ENCODE measurements around the gene MGAT4B. TPM values are rescaled to one million over a fixed set of nuclear protein-coding genes. Genes with fewer than 3 reads are reported as not detected.
A peak's percentile ranks its signal among the peaks of the same experiment; 100 is the strongest.

Gene MGAT4B
- total RNA-seq, 4 donors from 2014 or later, result 28.3 to 86.0 (median 61.4) TPM

DNA sequence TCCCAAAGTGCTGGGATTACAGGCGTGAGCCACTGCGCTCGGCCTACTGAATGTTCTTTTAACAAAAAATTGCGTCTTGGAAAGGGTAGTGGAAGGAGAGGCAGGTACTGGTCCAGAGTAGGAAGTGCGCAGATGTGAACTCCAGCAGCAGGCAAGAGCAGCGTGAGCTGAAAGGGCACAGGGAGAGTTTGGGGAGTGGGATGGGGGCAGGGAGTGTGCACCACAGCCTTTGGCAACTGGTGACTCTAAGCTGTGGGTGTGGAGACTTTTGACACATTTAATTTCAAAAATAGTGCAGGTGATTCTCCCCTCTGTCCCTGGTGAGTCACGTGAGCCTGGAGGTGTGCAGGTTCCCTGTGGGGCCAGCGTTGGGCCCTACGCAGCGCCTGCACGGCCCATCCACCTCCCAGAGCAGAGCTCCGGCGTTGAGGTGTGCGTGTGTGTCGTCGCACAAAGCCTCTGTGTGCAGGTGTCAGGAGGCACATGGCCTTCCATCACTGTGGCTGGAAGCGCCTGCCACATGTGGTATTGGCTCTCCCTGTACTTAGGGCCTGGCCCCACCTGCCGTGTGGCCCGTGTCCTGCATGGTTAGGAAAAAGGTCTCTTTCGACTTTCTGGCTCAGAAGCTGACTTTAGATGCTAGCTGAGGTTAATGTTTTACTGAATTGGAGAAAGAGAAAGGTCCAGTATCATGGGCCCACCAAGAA lies 25.5 kb upstream of the MGAT4B start:
- no peaks in the 10 kb centered on the region for H3K9me3 ChIP-seq
- DNase-seq, result no peak
- TF ChIP-seq, protein P1, sequence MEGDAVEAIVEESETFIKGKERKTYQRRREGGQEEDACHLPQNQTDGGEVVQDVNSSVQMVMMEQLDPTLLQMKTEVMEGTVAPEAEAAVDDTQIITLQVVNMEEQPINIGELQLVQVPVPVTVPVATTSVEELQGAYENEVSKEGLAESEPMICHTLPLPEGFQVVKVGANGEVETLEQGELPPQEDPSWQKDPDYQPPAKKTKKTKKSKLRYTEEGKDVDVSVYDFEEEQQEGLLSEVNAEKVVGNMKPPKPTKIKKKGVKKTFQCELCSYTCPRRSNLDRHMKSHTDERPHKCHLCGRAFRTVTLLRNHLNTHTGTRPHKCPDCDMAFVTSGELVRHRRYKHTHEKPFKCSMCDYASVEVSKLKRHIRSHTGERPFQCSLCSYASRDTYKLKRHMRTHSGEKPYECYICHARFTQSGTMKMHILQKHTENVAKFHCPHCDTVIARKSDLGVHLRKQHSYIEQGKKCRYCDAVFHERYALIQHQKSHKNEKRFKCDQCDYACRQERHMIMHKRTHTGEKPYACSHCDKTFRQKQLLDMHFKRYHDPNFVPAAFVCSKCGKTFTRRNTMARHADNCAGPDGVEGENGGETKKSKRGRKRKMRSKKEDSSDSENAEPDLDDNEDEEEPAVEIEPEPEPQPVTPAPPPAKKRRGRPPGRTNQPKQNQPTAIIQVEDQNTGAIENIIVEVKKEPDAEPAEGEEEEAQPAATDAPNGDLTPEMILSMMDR (IDR thresholded peaks at IDR 0.05 in 4 of 5, conservative IDR thresholded peaks at IDR 0.05 in 1 of 5), result no peak
- TF ChIP-seq POLR2A (IDR thresholded peaks at IDR 0.05), result no peak
- peak in 1 of 2 donors; percentile 1 for ATAC-seq
- no peaks in the 10 kb centered on the region for H3K27me3 ChIP-seq
- in situ Hi-C loops (cut with MboI; ENCODE audit: low sequenced_read_pairs in 4 of 4) (no loop called here), intact Hi-C loops (cut with DNase I; ENCODE audit: low total_unique reads) (loop anchor here (5.0 kb wide), 1 partner anchor 1360 kb away; no protein-coding TSS in a partner anchor)
- H3K27ac ChIP-seq, result peak overlapping the region; percentile 61 to 100 (median 71)
- peaks cover 37 to 53% of the 10 kb centered on the region in 2 donors for H3K4me1 ChIP-seq
- H3K36me3 ChIP-seq, result peaks cover 19 to 90% of the 10 kb centered on the region in 2 donors
- no peak overlapping the region for H3K4me3 ChIP-seq

DNA sequence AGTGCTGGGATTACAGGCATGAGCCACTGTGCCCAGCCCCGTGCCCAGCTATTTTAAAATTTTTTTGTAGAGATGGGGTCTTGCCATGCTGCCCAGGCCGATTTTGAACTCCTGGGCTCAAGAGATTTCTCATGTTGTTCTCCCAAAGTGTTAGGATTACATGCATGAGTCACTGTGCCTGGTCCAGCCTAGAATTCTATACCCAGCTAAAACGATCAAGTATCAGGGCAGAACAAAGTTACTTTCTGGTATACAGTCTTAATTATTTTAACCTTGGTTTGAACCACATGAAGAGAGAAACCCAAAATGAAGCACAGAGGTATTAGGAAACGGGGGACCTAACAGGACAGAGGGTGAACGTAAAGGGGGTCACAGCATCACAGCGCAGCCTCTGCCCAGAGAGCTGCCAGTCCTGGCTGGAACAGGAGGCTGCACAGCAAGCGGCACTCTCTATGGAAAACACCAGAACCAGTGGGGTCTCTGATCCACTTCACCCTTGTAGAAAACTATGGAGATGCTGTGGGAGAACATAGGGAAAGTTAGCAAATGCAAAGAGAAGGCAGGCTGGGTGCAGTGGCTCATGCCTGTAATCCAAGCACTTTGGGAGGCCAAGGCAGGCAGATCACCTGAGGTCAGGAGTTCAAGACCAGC lies 24.3 kb upstream of the MGAT4B start:
- H3K9me3 ChIP-seq, result no peaks in the 10 kb centered on the region
- peak overlapping the region; percentile 61 to 100 (median 71) for H3K27ac ChIP-seq
- DNase-seq, result no peak
- no peak for TF ChIP-seq POLR2A (IDR thresholded peaks at IDR 0.05)
- TF ChIP-seq, protein P1 (IDR thresholded peaks at IDR 0.05 in 4 of 5, conservative IDR thresholded peaks at IDR 0.05 in 1 of 5), result no peak
- H3K4me3 ChIP-seq, result no peak overlapping the region
- H3K27me3 ChIP-seq, result no peaks in the 10 kb centered on the region
- peaks cover 19 to 91% of the 10 kb centered on the region in 2 donors for H3K36me3 ChIP-seq
- ATAC-seq, result no peak
- H3K4me1 ChIP-seq, result peaks cover 26 to 53% of the 10 kb centered on the region in 2 donors
- in situ Hi-C loops (cut with MboI; ENCODE audit: low sequenced_read_pairs in 4 of 4), result no loop called here
- intact Hi-C loops (cut with DNase I; ENCODE audit: low total_unique reads), result loop anchor here (5.0 kb wide), 1 partner anchor 1361 kb away; no protein-coding TSS in a partner anchor

DNA sequence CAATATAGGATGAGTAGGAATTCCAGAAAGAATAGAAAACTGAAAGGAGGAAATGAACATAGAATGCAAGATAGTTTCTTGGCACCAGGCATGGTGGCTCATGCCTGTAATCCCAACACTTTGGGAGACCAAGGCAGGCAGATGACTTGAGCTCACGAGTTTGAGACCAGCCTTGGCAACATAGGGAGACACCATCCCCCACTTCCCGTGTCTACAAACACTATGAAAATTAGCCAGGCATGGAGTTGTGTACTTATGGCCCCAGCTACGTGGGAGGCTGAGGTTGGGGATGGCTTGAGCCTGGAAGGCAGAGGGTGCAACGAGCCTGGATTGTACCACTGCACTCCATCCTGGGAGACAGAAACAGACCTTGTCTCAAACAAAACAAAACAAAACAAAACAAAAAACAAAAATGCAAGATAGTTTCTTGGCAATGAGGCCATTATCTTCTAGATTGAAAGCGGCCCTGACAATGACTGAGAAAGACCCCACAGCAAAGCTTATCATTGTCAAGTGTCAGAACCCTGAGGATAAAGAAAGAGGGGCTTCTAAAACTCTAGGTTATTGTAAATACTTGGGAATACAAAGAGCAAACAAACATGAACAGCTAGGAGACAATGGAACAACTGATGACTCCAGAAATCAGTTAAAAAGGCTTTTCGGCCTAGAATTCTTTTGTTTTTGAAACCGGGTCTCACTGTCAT lies 23.2 kb upstream of the MGAT4B start:
- in situ Hi-C loops (cut with MboI; ENCODE audit: low sequenced_read_pairs in 4 of 4), result no loop called here
- peaks cover 19 to 93% of the 10 kb centered on the region in 2 donors for H3K36me3 ChIP-seq
- DNase-seq, result no peak
- peak in 1 of 2 donors; percentile 24 for ATAC-seq
- no peaks in the 10 kb centered on the region for H3K27me3 ChIP-seq
- peak overlapping the region; percentile 61 to 100 (median 71) for H3K27ac ChIP-seq
- H3K4me1 ChIP-seq, result peaks cover 29 to 57% of the 10 kb centered on the region in 2 donors
- H3K9me3 ChIP-seq, result no peaks in the 10 kb centered on the region
- intact Hi-C loops (cut with DNase I; ENCODE audit: low total_unique reads), result loop anchor here (5.0 kb wide), 1 partner anchor 1362 kb away; no protein-coding TSS in a partner anchor
- TF ChIP-seq, protein P1 (IDR thresholded peaks at IDR 0.05 in 4 of 5, conservative IDR thresholded peaks at IDR 0.05 in 1 of 5), result no peak
- TF ChIP-seq POLR2A (IDR thresholded peaks at IDR 0.05), result no peak
- no peak overlapping the region for H3K4me3 ChIP-seq

DNA sequence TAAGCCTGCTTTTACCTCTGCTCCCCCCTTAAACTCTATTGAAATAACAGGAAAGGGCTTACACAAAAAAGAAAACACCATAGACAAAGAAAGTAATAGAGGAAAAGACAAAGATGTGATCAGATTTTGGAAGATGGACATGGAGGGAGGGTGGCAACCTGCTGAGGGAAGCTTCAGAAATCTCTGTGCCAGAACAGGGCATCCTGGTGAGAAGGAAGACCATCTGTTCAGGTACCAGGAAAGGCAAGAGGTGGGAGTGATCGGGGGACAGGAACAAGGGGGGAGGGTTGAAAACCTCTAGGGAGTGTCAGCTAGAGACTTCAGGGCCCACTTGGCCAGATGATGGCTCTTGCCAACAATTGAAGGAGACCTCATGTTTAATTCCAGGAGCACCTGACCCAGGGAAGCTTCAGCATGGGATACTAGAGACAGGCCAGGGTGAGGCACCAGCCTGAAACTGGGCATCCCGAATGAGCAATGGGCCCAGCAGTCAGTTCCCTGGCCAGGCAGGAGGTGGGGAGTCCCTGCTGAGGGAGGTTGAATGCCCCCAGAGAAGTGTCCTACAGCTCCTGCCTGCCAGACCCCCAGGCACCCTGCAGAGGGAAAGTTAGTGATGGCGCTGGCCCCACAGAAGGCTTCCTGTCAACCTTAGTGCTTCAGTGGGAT lies 22.2 kb upstream of the MGAT4B start:
- Histone ChIP-seq H3K9me3 (no peaks in the 10 kb centered on the region), H3K4me3 (no peak overlapping the region), H3K27ac (peak overlapping the region; percentile 61 to 100 (median 71)), H3K27me3 (no peaks in the 10 kb centered on the region), H3K36me3 (peaks cover 19 to 100% of the 10 kb centered on the region in 2 donors), H3K4me1 (peaks cover 39 to 67% of the 10 kb centered on the region in 2 donors)
- DNase-seq (no peak), ATAC-seq (no peak)
- intact Hi-C loops (cut with DNase I; ENCODE audit: low total_unique reads), result no loop called here
- in situ Hi-C loops (cut with MboI; ENCODE audit: low sequenced_read_pairs in 4 of 4), result no loop called here
- TF ChIP-seq POLR2A (IDR thresholded peaks at IDR 0.05), result no peak
- TF ChIP-seq, protein P1 (IDR thresholded peaks at IDR 0.05 in 4 of 5, conservative IDR thresholded peaks at IDR 0.05 in 1 of 5), result no peak

Data from gastrocnemius medialis (tissue), 4 donors.